Thoracic aorta (tissue), 2 donors: ENCODE data around the gene PCIF1. TPM values are rescaled to one million over a fixed set of nuclear protein-coding genes. Genes with fewer than 3 reads are reported as not detected.

ENCODE experiments used
- ATAC-seq: fragments of 150-250 bp; one replicate; pipeline ENCODE4 v1.8.0; 2017; ENCODE audit warnings: low read depth; ENCODE audit not compliant: insufficient number of reproducible peaks, low FRiP score
- DNase-seq: peaks from one replicate; pipeline ENCODE4 v3.0.0-alpha.2; 2020; ENCODE audit warnings: low spot score
- H3K27ac ChIP-seq, 2 donors: fragments of 200-600 bp; sonication (generic); 1 replicate in 1 of 2; 2 replicates in 1 of 2; pipeline ENCODE4 v1.5.1; 2016; ENCODE audit warnings: mild to moderate bottlenecking in 2 of 2, moderate library complexity in 2 of 2
- H3K27me3 ChIP-seq: fragments of 200-600 bp; sonication (generic); replicated peaks from 2 replicates; pipeline ENCODE4 v1.6.0; 2016; ENCODE audit warnings: mild to moderate bottlenecking; ENCODE audit not compliant: insufficient read depth
- H3K36me3 ChIP-seq: fragments of 200-600 bp; sonication (generic); one replicate; pipeline ENCODE4 v1.5.1; 2016
- H3K4me1 ChIP-seq, 2 donors: fragments of 200-600 bp; sonication (generic); 1 replicate in 1 of 2; 2 replicates in 1 of 2; pipeline versions ENCODE4 v1.5.1 to v1.6.0; 2016; ENCODE audit warnings: low read depth in 2 of 2, mild to moderate bottlenecking in 1 of 2; ENCODE audit not compliant: control insufficient read depth in 1 of 2
- H3K4me3 ChIP-seq: fragments of 200-600 bp; sonication (generic); 2 replicates; pipeline ENCODE4 v1.5.1; 2016; ENCODE audit warnings: mild to moderate bottlenecking
- H3K9me3 ChIP-seq: fragments of 200-600 bp; sonication (generic); 2 replicates; pipeline ENCODE4 v1.5.1; 2016
- CTCF ChIP-seq: fragments of 200-600 bp; sonication (generic); IDR thresholded peaks from one replicate; pipeline ENCODE4 v1.5.1; 2019; ENCODE audit warnings: antibody characterized with exemption
- total RNA-seq, 2 donors: library from RNA; depleted of rRNA; stranded (reverse); fragments of >200 nt; gene quantifications; one replicate each; pipeline versions ENCODE4 v1.1.0 to v1.2.3, GENCODE V29; 2016

PCIF1 gene
- total RNA-seq, 2 donors from 2014 or later = 22.6 to 34.7 TPM

GRCh38 chr20:45918182-45918737 is 16.2 kb upstream of the PCIF1 start:
- TF ChIP-seq CTCF = no peak
- peak overlapping the region in 1 of 2 donors; percentile 46 for H3K27ac ChIP-seq
- no peaks in the 10 kb centered on the region for H3K27me3 ChIP-seq
- H3K4me3 ChIP-seq = no peak overlapping the region
- no peak for ATAC-seq
- DNase-seq = no peak
- H3K36me3 ChIP-seq = no peaks in the 10 kb centered on the region
- H3K9me3 ChIP-seq = no peaks in the 10 kb centered on the region
- peaks cover 0 to 10% of the 10 kb centered on the region in 2 donors for H3K4me1 ChIP-seq

- DNase-seq (no peak), ATAC-seq (no peak)
- Histone ChIP-seq H3K4me3 (no peak overlapping the region), H3K27ac (peak overlapping the region in 1 of 2 donors; percentile 46), H3K36me3 (no peaks in the 10 kb centered on the region), H3K9me3 (no peaks in the 10 kb centered on the region), H3K27me3 (no peaks in the 10 kb centered on the region), H3K4me1 (peaks cover under 1 to 11% of the 10 kb centered on the region in 2 donors)
- no peak for TF ChIP-seq CTCF
Observed at GRCh38 chr20:45918779-45919537, 15.5 kb upstream of the PCIF1 start.

- Histone ChIP-seq H3K27me3 (no peaks in the 10 kb centered on the region), H3K36me3 (no peaks in the 10 kb centered on the region), H3K4me1 (peaks cover 6 to 20% of the 10 kb centered on the region in 2 donors), H3K9me3 (no peaks in the 10 kb centered on the region), H3K4me3 (no peak overlapping the region), H3K27ac (peak overlapping the region in 1 of 2 donors; percentile 46)
- ATAC-seq (no peak), DNase-seq (no peak)
- TF ChIP-seq CTCF = no peak
Observed at GRCh38 chr20:45919542-45920399, 14.7 kb upstream of the PCIF1 start.

- DNase-seq (no peak), ATAC-seq (no peak)
- Histone ChIP-seq H3K9me3 (no peaks in the 10 kb centered on the region), H3K27me3 (no peaks in the 10 kb centered on the region), H3K36me3 (no peaks in the 10 kb centered on the region), H3K4me3 (no peak overlapping the region), H3K27ac (peak overlapping the region in 1 of 2 donors; percentile 24), H3K4me1 (peaks cover 6 to 26% of the 10 kb centered on the region in 2 donors)
- no peak for TF ChIP-seq CTCF
Observed at GRCh38 chr20:45920462-45921336, 13.8 kb upstream of the PCIF1 start.
